Smooth muscle cell (in vitro differentiated cells): ENCODE measurements around the gene MOB2. TPM values are rescaled to one million over a fixed set of nuclear protein-coding genes. Genes with fewer than 3 reads are reported as not detected.
A peak's percentile ranks its signal among the peaks of the same experiment; 100 is the strongest.

Experiments
- DNase-seq: peaks from one replicate; lab custom pipeline; 2025; ENCODE audit not compliant: unreplicated experiment; lab: John Stamatoyannopoulos, UW
- H2AFZ ChIP-seq: fragments of 200-600 bp; sonication (generic); 2 replicates; pipeline ENCODE4 v1.6.0; 2016; ENCODE audit warnings: antibody characterized with exemption, low read depth, mild to moderate bottlenecking
- H3F3A ChIP-seq: fragments of 200-600 bp; sonication (generic); 2 replicates; pipeline ENCODE4 v1.6.0; 2017; ENCODE audit warnings: antibody characterized with exemption, low read depth
- H3K27ac ChIP-seq: fragments of 200-600 bp; sonication (generic); 2 replicates; pipeline ENCODE4 v1.5.1; 2016; ENCODE audit warnings: low read depth, mild to moderate bottlenecking
- H3K27me3 ChIP-seq: fragments of 200-600 bp; sonication (generic); 2 replicates; pipeline ENCODE4 v1.6.1; 2016; ENCODE audit warnings: low read depth, mild to moderate bottlenecking
- H3K36me3 ChIP-seq: fragments of 200-600 bp; sonication (generic); 2 replicates; pipeline ENCODE4 v1.5.1; 2016; ENCODE audit warnings: low read depth
- H3K4me1 ChIP-seq: fragments of 200-600 bp; sonication (generic); 2 replicates; pipeline ENCODE4 v1.5.1; 2016; ENCODE audit warnings: low read depth
- H3K4me2 ChIP-seq: fragments of 200-600 bp; sonication (generic); 2 replicates; pipeline ENCODE4 v1.6.0; 2016; ENCODE audit warnings: mild to moderate bottlenecking
- H3K4me3 ChIP-seq: fragments of 200-600 bp; sonication (generic); 2 replicates; pipeline ENCODE4 v1.5.1; 2016; ENCODE audit warnings: mild to moderate bottlenecking
- H3K79me2 ChIP-seq: fragments of 200-600 bp; sonication (generic); 2 replicates; pipeline ENCODE4 v1.6.0; 2016; ENCODE audit warnings: low read depth, mild to moderate bottlenecking
- H3K9ac ChIP-seq: fragments of 200-600 bp; sonication (generic); 2 replicates; pipeline ENCODE4 v1.6.0; 2016; ENCODE audit warnings: low read depth
- H3K9me3 ChIP-seq: fragments of 200-600 bp; sonication (generic); replicated peaks from 2 replicates; pipeline ENCODE4 v1.5.1; 2016; ENCODE audit warnings: low read depth
- H4K20me1 ChIP-seq: fragments of 200-600 bp; sonication (generic); 2 replicates; pipeline ENCODE4 v1.6.0; 2016; ENCODE audit warnings: low read depth
- WGBS: methylation state at CpG from one replicate; pipeline ENCODE4 v1.1.7; 2016; ENCODE audit warnings: low lambda C conversion rate; 5-methylcytosine and 5-hydroxymethylcytosine counted together
- polyA plus RNA-seq: library from polyadenylated mRNA; unstranded; fragments of >200 nt; fragmentation: Nextera tagmentation; extraction: Ambion mirVana; gene quantifications from 2 replicates; pipeline ENCODE4 v1.2.1, GENCODE V29; 2016
- total RNA-seq: library from RNA; depleted of rRNA; stranded (reverse); fragments of >200 nt; gene quantifications from 2 replicates; pipeline ENCODE4 v1.2.3, GENCODE V29; 2014
- TF ChIP-seq, protein P1 (sequence below): fragments of 200-600 bp; sonication (generic); IDR thresholded peaks from 2 replicates; pipeline ENCODE4 v1.5.1; 2017; ENCODE audit warnings: borderline replicate concordance, mild to moderate bottlenecking, antibody characterized with exemption; ENCODE audit not compliant: insufficient read depth, poor library complexity, severe bottlenecking

MOB2 gene
- total and polyA plus RNA-seq, 2 experiments from 2014 or later = 2.5 to 24.0 TPM

DNA sequence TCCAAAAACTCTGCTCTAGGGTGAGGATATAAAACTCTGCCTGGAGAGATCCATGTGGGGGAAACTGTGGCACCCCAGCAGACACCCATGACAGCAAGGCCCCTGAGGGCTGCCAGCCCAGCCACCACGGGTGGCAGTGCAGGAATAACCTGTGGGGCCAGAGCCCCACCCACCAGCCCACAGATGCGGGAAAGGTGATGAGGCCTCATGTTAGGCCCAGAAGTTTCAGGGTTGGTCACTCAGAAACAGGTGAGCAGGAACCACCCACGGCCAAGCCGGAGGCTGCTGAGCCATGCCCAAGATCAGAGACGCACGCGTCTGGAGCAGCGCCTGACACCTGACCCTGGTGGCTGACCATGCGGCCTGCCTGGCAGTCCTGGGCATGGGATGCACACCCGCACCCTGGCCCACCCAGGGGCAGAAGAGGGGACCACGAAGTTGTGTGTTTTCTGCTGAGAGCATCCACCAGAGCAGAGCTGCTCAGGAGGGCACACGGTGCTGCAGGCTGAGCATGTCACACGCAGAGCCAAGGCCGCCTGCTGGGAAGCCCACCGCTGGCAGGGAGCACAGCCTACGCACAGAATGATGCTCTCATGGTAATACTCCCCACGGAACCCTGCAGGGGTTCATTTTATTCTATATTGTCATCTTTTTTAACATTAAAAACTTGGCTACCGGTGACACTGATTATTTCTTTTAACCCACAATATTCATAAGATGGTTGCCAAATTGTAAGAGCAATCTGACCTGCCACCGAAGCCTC, 44.3 kb upstream of the MOB2 start:
- DNase-seq = no peak
- WGBS = 92% methylated on average over 19 of the region's 19 CpGs
- H3K27ac ChIP-seq = peak overlapping the region; percentile 42
- TF ChIP-seq, protein P1, sequence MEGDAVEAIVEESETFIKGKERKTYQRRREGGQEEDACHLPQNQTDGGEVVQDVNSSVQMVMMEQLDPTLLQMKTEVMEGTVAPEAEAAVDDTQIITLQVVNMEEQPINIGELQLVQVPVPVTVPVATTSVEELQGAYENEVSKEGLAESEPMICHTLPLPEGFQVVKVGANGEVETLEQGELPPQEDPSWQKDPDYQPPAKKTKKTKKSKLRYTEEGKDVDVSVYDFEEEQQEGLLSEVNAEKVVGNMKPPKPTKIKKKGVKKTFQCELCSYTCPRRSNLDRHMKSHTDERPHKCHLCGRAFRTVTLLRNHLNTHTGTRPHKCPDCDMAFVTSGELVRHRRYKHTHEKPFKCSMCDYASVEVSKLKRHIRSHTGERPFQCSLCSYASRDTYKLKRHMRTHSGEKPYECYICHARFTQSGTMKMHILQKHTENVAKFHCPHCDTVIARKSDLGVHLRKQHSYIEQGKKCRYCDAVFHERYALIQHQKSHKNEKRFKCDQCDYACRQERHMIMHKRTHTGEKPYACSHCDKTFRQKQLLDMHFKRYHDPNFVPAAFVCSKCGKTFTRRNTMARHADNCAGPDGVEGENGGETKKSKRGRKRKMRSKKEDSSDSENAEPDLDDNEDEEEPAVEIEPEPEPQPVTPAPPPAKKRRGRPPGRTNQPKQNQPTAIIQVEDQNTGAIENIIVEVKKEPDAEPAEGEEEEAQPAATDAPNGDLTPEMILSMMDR = no peak
- no peak overlapping the region for H3K4me3 ChIP-seq
- H4K20me1 ChIP-seq = peaks cover 97% of the 10 kb centered on the region
- no peak overlapping the region for H3K9ac ChIP-seq
- H3K27me3 ChIP-seq = no peaks in the 10 kb centered on the region
- no peaks in the 10 kb centered on the region for H3K36me3 ChIP-seq
- H3F3A ChIP-seq = no peaks in the 10 kb centered on the region
- no peak overlapping the region for H3K4me2 ChIP-seq
- no peaks in the 10 kb centered on the region for H3K9me3 ChIP-seq
- H3K4me1 ChIP-seq = no peaks in the 10 kb centered on the region
- no peak overlapping the region for H2AFZ ChIP-seq
- H3K79me2 ChIP-seq = peaks cover 46% of the 10 kb centered on the region

DNA sequence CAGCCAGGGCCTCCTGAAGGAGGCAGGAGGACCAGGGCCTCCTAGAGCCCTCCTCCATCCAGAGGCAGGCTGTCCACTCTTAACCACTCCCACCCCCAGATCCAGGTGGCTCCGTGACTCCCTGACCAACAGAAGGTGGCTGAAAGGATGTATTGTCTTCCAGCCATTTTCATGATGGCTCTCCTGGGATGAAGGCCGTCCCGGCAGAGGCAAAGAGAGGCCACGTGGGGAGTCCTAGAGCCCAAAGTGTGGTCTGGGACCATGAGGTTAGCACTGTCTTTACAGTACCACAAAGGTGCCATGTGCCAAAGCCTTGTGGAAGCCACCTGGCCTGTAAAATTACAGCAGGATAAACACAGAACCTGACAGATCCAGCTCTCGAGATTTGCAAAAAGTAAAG, 43.2 kb upstream of the MOB2 start:
- no peaks in the 10 kb centered on the region for H3K9me3 ChIP-seq
- peaks cover 97% of the 10 kb centered on the region for H4K20me1 ChIP-seq
- H2AFZ ChIP-seq = no peak overlapping the region
- H3K9ac ChIP-seq = no peak overlapping the region
- H3K4me1 ChIP-seq = no peaks in the 10 kb centered on the region
- no peak overlapping the region for H3K27ac ChIP-seq
- no peaks in the 10 kb centered on the region for H3F3A ChIP-seq
- H3K36me3 ChIP-seq = no peaks in the 10 kb centered on the region
- H3K79me2 ChIP-seq = peaks cover 35% of the 10 kb centered on the region
- no peak overlapping the region for H3K4me3 ChIP-seq
- H3K4me2 ChIP-seq = no peak overlapping the region
- DNase-seq = no peak
- TF ChIP-seq, protein P1 = no peak
- no peaks in the 10 kb centered on the region for H3K27me3 ChIP-seq
- 87% methylated on average over 5 of the region's 5 CpGs for WGBS

DNA sequence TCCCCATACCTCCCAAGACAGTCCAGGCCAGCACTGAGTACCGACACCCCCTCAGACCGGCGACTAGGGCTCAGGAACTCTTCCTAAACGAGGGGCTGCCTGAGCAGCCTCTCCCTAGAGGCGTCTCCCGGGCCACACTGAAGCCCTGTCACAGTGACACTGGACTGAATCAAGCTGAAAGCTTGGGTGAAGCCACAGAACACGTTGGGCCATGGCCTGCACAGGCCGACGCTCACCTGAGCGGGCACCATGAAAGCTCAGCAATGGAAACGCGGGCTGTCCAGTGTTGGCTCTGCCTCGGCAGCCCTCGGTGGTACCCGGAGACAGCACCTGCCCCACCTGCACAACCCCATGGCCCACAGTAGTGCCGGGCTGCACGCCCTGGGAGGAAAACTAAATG, 42.7 kb upstream of the MOB2 start:
- H3K27me3 ChIP-seq = no peaks in the 10 kb centered on the region
- TF ChIP-seq, protein P1 = no peak
- 94% methylated on average over 17 of the region's 17 CpGs for WGBS
- no peaks in the 10 kb centered on the region for H3K4me1 ChIP-seq
- H3K27ac ChIP-seq = no peak overlapping the region
- H2AFZ ChIP-seq = no peak overlapping the region
- H3K4me3 ChIP-seq = no peak overlapping the region
- H3K4me2 ChIP-seq = no peak overlapping the region
- H3K9ac ChIP-seq = no peak overlapping the region
- H3K36me3 ChIP-seq = no peaks in the 10 kb centered on the region
- H3K79me2 ChIP-seq = peaks cover 31% of the 10 kb centered on the region
- peaks cover 97% of the 10 kb centered on the region for H4K20me1 ChIP-seq
- H3K9me3 ChIP-seq = no peaks in the 10 kb centered on the region
- no peak for DNase-seq
- no peaks in the 10 kb centered on the region for H3F3A ChIP-seq

DNA sequence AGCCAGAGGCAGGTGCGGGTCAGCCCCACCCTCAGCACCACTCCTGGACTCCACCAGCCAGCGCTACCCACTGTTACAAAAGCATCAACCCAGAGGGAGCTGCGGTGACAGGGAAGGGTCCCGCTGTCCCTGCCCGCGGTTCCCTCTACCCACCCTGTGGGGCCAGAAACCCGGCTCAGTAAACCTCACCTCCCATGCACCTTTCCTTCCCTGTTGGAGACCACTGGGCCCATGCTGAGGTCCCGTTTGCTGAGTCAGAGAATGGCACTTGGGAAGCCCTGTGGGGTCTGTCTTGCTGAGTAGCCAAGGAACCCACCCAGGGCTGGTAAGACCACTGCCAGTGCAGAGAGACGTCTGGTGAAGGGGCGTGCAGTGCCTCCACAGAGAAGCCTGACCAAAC, 42.1 kb upstream of the MOB2 start:
- H3K79me2 ChIP-seq = peaks cover 27% of the 10 kb centered on the region

More for the DNA sequence above, 42.1 kb upstream of the MOB2 start:
- Histone ChIP-seq H3K27ac (no peak overlapping the region), H3K9ac (no peak overlapping the region), H3K4me2 (no peak overlapping the region), H3K27me3 (no peaks in the 10 kb centered on the region), H3K4me1 (no peaks in the 10 kb centered on the region), H2AFZ (no peak overlapping the region), H3K36me3 (no peaks in the 10 kb centered on the region), H3F3A (no peaks in the 10 kb centered on the region), H4K20me1 (peaks cover 99% of the 10 kb centered on the region), H3K9me3 (no peaks in the 10 kb centered on the region), H3K4me3 (no peak overlapping the region)
- 95% methylated on average over 10 of the region's 10 CpGs for WGBS
- no peak for DNase-seq
- TF ChIP-seq, protein P1 = no peak
